ENCODE data around the gene NKPD1.
A peak's percentile ranks its signal among the peaks of the same experiment; 100 is the strongest.

NKPD1 gene

GRCh38 chr19:45160870-45161737 is at the start of gene NKPD1:
NKPD1 (minus strand) TSS chr19:45160982; CDS start chr19:45160150, 832 bp downstream.
- DNase-seq = no peak

GRCh38 chr19:45206328-45206727 is 45.5 kb upstream of the NKPD1 start:
- DNase-seq = no peak

- DNase-seq = no peak
Observed at GRCh38 chr19:45205810-45206209, 45.0 kb upstream of the NKPD1 start.

- DNase-seq = no peak
Observed at GRCh38 chr19:45202637-45203036, 41.9 kb upstream of the NKPD1 start.

- DNase-seq = peak; percentile 63
Observed at GRCh38 chr19:45200568-45200967, 39.8 kb upstream of the NKPD1 start.

GRCh38 chr19:45195764-45196163 is 35.0 kb upstream of the NKPD1 start:
- DNase-seq = no peak

- no peak for DNase-seq
Observed at GRCh38 chr19:45191375-45191774, 30.6 kb upstream of the NKPD1 start.

GRCh38 chr19:45189971-45190370 is 29.2 kb upstream of the NKPD1 start:
- no peak for DNase-seq

- no peak for DNase-seq
Observed at GRCh38 chr19:45187421-45188100, 26.8 kb upstream of the NKPD1 start.

- DNase-seq = no peak
Observed at GRCh38 chr19:45186509-45187334, 25.9 kb upstream of the NKPD1 start.

GRCh38 chr19:45184115-45184514 is 23.3 kb upstream of the NKPD1 start:
- DNase-seq = no peak

GRCh38 chr19:45182758-45183157 is 22.0 kb upstream of the NKPD1 start:
- DNase-seq = no peak

GRCh38 chr19:45180936-45181335 is 20.2 kb upstream of the NKPD1 start:
- DNase-seq = peak; percentile 13

- no peak for DNase-seq
Observed at GRCh38 chr19:45179892-45180370, 19.1 kb upstream of the NKPD1 start.

GRCh38 chr19:45179072-45179891 is 18.5 kb upstream of the NKPD1 start:
- DNase-seq = peak; percentile 38

- peak; percentile 100 for DNase-seq
Observed at GRCh38 chr19:45178262-45179071, 17.7 kb upstream of the NKPD1 start, which contains the start of gene BLOC1S3. BLOC1S3 (plus strand) TSS chr19:45178784; CDS start chr19:45179297, 513 bp downstream.

GRCh38 chr19:45177817-45178261 is 17.1 kb upstream of the NKPD1 start, which contains the start of gene TRAPPC6A:
TRAPPC6A (minus strand) TSS chr19:45178237; CDS start chr19:45178218, 19 bp downstream.
- no peak for DNase-seq

- DNase-seq = peak; percentile 4
Observed at GRCh38 chr19:45175515-45176345, 14.9 kb upstream of the NKPD1 start.

GRCh38 chr19:45173816-45174215 is 13.0 kb upstream of the NKPD1 start:
- peak; percentile 28 for DNase-seq
